Skeletal muscle satellite cell (primary cell): ENCODE results near the gene SHROOM1.
"Not testable (repeated sequence)": the region's sequence is repeated elsewhere in the genome, so short reads cannot be mapped to it uniquely, and the experiment has no call there.

Experiments used
- H3K27me3 ChIP-seq: 2 replicates; pipeline ENCODE4 v1.7.0; 2013; ENCODE audit warnings: low read length; ENCODE audit not compliant: control insufficient read depth, insufficient read depth
- H3K36me3 ChIP-seq: 2 replicates; pipeline ENCODE4 v1.7.0; 2013; ENCODE audit warnings: mild to moderate bottlenecking, control low read depth, low read length; ENCODE audit not compliant: insufficient read depth
- H3K4me1 ChIP-seq: 2 replicates; pipeline ENCODE4 v1.7.0; 2013; ENCODE audit warnings: low read length; ENCODE audit not compliant: control insufficient read depth, insufficient read depth
- H3K4me2 ChIP-seq: 2 replicates; pipeline ENCODE4 v1.7.0; 2013; ENCODE audit warnings: mild to moderate bottlenecking, low read length
- H3K4me3 ChIP-seq: 2 replicates; pipeline ENCODE4 v1.7.0; 2013; ENCODE audit warnings: low read length
- H3K9ac ChIP-seq: 2 replicates; pipeline ENCODE4 v1.7.0; 2013; ENCODE audit warnings: mild to moderate bottlenecking, low read depth, low read length, moderate library complexity
- H3K9me3 ChIP-seq: replicated peaks from 2 replicates; pipeline ENCODE4 v1.7.0; 2013; ENCODE audit warnings: mild to moderate bottlenecking, control low read depth, low read length

The SHROOM1 gene

DNA sequence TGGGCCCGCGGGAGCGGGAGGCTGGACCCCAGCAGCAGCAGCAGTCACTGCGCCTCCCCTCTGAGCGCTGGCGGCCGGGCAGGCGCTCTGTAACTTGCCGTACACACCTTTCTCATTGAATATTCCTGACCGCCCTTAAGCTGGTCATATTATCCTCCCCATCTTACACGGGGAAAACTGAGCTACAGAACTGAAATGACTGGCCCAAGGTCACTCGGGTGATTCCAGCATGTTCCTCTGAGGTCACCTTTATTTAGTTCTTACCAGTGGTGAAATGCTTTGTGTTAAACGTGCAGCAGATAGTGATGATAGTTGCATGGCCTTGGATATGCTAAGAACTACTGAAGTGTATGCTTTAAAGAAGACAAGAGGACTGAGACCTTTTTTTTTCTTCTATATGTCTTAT, 36.6 kb upstream of the SHROOM1 start:
- peaks cover 4% of the 10 kb centered on the region for H3K27me3 ChIP-seq
- peak overlapping the region; percentile 84 for H3K4me3 ChIP-seq

DNA sequence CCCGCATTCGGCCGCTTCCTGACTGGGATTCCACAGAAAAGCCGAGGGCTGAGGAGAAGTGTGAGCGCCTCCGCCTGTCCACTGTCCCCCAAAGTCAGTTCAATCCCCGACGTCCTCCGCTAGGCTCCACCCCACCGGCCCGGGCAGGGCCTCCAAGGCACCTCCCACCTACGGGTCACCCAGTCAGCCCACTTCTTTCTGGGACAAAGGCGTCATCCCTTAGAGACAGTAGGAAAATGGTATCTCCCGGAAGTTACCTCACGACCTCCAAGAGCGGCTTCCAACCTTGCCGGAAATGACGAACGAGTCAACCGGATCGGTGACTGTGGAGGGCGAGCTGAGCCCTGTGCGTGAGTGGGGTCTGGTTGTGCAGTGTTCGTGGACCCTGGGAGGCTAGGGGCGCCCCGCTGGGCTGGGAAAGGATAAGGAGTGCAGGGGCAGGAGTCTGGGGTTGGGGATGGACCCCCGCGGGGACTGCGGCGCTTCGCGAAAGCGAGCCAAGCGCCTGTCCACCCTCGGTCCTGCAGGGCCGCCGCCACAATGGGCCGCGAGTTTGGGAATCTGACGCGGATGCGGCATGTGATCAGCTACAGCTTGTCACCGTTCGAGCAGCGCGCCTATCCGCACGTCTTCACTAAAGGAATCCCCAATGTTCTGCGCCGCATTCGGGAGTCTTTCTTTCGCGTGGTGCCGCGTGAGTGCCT, 36.0 kb upstream of the SHROOM1 start, which contains the start of the genes GDF9 and UQCRQ:
Gene GDF9 (minus strand): TSS at position 128 of the 704 bp plus-strand sequence. CDS start 1,936 bp downstream, outside the sequence.
Gene UQCRQ (plus strand): TSS at position 301 of the 704 bp plus-strand sequence. CDS start 240 bp downstream, at position 541.
- H3K36me3 ChIP-seq: peaks cover 22% of the 10 kb centered on the region
- peak within 1 kb of the TSS; percentile 85 for H3K9ac ChIP-seq
- no peaks in the 10 kb centered on the region for H3K9me3 ChIP-seq
- peak within 1 kb of the TSS; percentile 86 for H3K4me2 ChIP-seq
- H3K27me3 ChIP-seq: peaks cover 6% of the 10 kb centered on the region
- peaks cover 14% of the 10 kb centered on the region for H3K4me1 ChIP-seq
- H3K4me3 ChIP-seq: peak within 1 kb of the TSS; percentile 84

More for the DNA sequence above, 36.6 kb upstream of the SHROOM1 start:
- peak overlapping the region; percentile 85 for H3K9ac ChIP-seq
- no peaks in the 10 kb centered on the region for H3K9me3 ChIP-seq
- H3K4me1 ChIP-seq: peaks cover 14% of the 10 kb centered on the region
- peaks cover 28% of the 10 kb centered on the region for H3K36me3 ChIP-seq
- H3K4me2 ChIP-seq: peak overlapping the region; percentile 86

GRCh38 chr5:132865668-132866341, 35.4 kb upstream of the SHROOM1 start:
- Histone ChIP-seq H3K4me3 (peak overlapping the region; percentile 84), H3K27me3 (peaks cover 6% of the 10 kb centered on the region), H3K36me3 (peaks cover 16% of the 10 kb centered on the region), H3K4me1 (peaks cover 14% of the 10 kb centered on the region), H3K4me2 (peak overlapping the region; percentile 86), H3K9me3 (no peaks in the 10 kb centered on the region), H3K9ac (peak overlapping the region; percentile 85)

GRCh38 chr5:132860742-132861141, 30.3 kb upstream of the SHROOM1 start:
- H3K4me2 ChIP-seq: no peak overlapping the region
- H3K4me3 ChIP-seq: no peak overlapping the region
- no peaks in the 10 kb centered on the region for H3K36me3 ChIP-seq
- no peaks in the 10 kb centered on the region for H3K9me3 ChIP-seq
- peaks cover 10% of the 10 kb centered on the region for H3K27me3 ChIP-seq
- H3K4me1 ChIP-seq: peaks cover 3% of the 10 kb centered on the region
- H3K9ac ChIP-seq: no peak overlapping the region

GRCh38 chr5:132859889-132860437, 29.5 kb upstream of the SHROOM1 start:
- peaks cover 10% of the 10 kb centered on the region for H3K27me3 ChIP-seq

GRCh38 chr5:132856011-132856410, 25.6 kb upstream of the SHROOM1 start:
- Histone ChIP-seq H3K9ac (no peak overlapping the region), H3K36me3 (no peaks in the 10 kb centered on the region), H3K4me2 (no peak overlapping the region), H3K27me3 (peaks cover 4% of the 10 kb centered on the region), H3K4me1 (no peaks in the 10 kb centered on the region), H3K4me3 (no peak overlapping the region), H3K9me3 (no peaks in the 10 kb centered on the region)

More at GRCh38 chr5:132859889-132860437, 29.5 kb upstream of the SHROOM1 start:
- Histone ChIP-seq H3K4me3 (no peak overlapping the region), H3K9me3 (no peaks in the 10 kb centered on the region), H3K4me2 (no peak overlapping the region), H3K9ac (no peak overlapping the region), H3K4me1 (no peaks in the 10 kb centered on the region), H3K36me3 (no peaks in the 10 kb centered on the region)

GRCh38 chr5:132854992-132855391, 24.5 kb upstream of the SHROOM1 start:
- H3K4me3 ChIP-seq, H3K36me3 ChIP-seq, H3K9me3 ChIP-seq, H3K4me2 ChIP-seq, H3K27me3 ChIP-seq, H3K9ac ChIP-seq, H3K4me1 ChIP-seq: not testable (repeated sequence)

DNA sequence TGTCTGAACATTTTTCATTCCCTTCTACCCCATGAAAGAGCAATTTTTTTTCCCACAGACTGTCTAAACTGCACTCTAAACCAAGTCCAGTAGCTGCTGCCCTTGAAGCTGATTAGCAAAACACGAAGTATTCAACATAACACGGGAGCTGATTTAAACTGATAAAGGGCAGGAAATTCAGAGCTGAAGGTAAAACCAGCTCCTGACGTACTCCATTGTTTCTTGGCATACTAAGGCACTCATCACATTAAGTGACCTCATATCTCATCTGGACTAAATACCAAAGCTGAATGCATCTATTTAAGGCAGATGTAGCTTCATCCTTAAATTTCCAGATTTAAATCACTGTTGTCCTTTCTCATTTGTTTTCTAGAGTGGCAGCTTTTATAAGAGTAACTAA, 23.9 kb upstream of the SHROOM1 start:
- no peak overlapping the region for H3K9ac ChIP-seq
- no peaks in the 10 kb centered on the region for H3K4me1 ChIP-seq
- H3K4me3 ChIP-seq: no peak overlapping the region
- no peaks in the 10 kb centered on the region for H3K36me3 ChIP-seq
- H3K27me3 ChIP-seq: peaks cover 4% of the 10 kb centered on the region
- H3K9me3 ChIP-seq: no peaks in the 10 kb centered on the region
- H3K4me2 ChIP-seq: no peak overlapping the region

- Histone ChIP-seq H3K9me3 (no peaks in the 10 kb centered on the region), H3K9ac (no peak overlapping the region), H3K4me1 (no peaks in the 10 kb centered on the region), H3K4me2 (no peak overlapping the region), H3K27me3 (peaks cover 4% of the 10 kb centered on the region), H3K4me3 (no peak overlapping the region), H3K36me3 (no peaks in the 10 kb centered on the region)
Observed at GRCh38 chr5:132853790-132854189, 23.3 kb upstream of the SHROOM1 start.

DNA sequence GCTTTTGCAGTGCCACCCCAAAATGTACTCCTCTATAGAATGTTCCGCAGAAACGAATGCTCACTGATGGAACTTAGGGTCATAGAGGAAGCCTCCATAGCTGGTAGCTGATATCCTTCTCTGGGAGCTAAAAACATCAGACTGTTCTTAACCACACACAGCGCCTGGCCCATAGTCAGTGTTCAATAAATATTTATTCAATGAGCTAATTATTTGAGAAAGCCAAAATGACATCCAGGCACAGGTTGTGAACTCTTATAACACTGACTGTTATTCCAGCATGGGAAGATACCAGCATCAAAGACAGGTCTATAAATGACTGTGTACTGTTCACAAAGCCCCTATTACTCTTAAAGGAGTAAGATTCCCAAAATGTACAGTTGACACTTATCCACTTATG, 22.9 kb upstream of the SHROOM1 start:
- Histone ChIP-seq H3K9ac (no peak overlapping the region), H3K4me3 (no peak overlapping the region), H3K4me2 (no peak overlapping the region), H3K36me3 (no peaks in the 10 kb centered on the region), H3K4me1 (no peaks in the 10 kb centered on the region), H3K9me3 (no peaks in the 10 kb centered on the region), H3K27me3 (no peaks in the 10 kb centered on the region)

DNA sequence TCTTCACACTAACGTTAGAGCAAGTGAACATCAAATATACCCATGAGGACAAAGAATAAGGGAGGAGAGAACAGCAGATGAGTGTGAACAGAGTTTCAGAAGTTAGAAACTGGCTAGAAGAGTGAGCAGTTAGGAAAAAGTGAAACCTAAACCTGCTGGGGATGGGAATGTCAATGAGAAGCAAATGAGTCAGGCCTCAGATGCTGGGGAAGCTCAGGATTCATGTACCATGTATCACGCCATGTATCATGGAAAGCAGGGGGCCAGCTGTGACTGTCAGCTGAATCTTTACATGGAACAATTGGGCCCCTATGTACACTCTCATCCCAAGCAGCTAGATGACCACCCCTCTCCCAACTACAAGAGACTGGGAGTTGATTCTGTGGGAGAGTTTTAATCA, 19.6 kb upstream of the SHROOM1 start:
- no peaks in the 10 kb centered on the region for H3K9me3 ChIP-seq
- H3K9ac ChIP-seq: no peak overlapping the region
- H3K4me1 ChIP-seq: no peaks in the 10 kb centered on the region
- H3K4me3 ChIP-seq: no peak overlapping the region
- no peak overlapping the region for H3K4me2 ChIP-seq
- no peaks in the 10 kb centered on the region for H3K36me3 ChIP-seq
- H3K27me3 ChIP-seq: no peaks in the 10 kb centered on the region
